Smooth muscle cell (in vitro differentiated cells): ENCODE measurements around the gene CTAGE9. TPM values are rescaled to one million over a fixed set of nuclear protein-coding genes. Genes with fewer than 3 reads are reported as not detected.
A peak's percentile ranks its signal among the peaks of the same experiment; 100 is the strongest.
"Not testable (repeated sequence)": the region's sequence is repeated elsewhere in the genome, so short reads cannot be mapped to it uniquely, and the experiment has no call there.

Experiments used
- DNase-seq: peaks from one replicate; lab custom pipeline; 2025; ENCODE audit not compliant: unreplicated experiment; lab: John Stamatoyannopoulos, UW
- H2AFZ ChIP-seq: fragments of 200-600 bp; sonication (generic); 2 replicates; pipeline ENCODE4 v1.6.0; 2016; ENCODE audit warnings: antibody characterized with exemption, low read depth, mild to moderate bottlenecking
- H3F3A ChIP-seq: fragments of 200-600 bp; sonication (generic); 2 replicates; pipeline ENCODE4 v1.6.0; 2017; ENCODE audit warnings: antibody characterized with exemption, low read depth
- H3K27ac ChIP-seq: fragments of 200-600 bp; sonication (generic); 2 replicates; pipeline ENCODE4 v1.5.1; 2016; ENCODE audit warnings: low read depth, mild to moderate bottlenecking
- H3K27me3 ChIP-seq: fragments of 200-600 bp; sonication (generic); 2 replicates; pipeline ENCODE4 v1.6.1; 2016; ENCODE audit warnings: low read depth, mild to moderate bottlenecking
- H3K36me3 ChIP-seq: fragments of 200-600 bp; sonication (generic); 2 replicates; pipeline ENCODE4 v1.5.1; 2016; ENCODE audit warnings: low read depth
- H3K4me1 ChIP-seq: fragments of 200-600 bp; sonication (generic); 2 replicates; pipeline ENCODE4 v1.5.1; 2016; ENCODE audit warnings: low read depth
- H3K4me2 ChIP-seq: fragments of 200-600 bp; sonication (generic); 2 replicates; pipeline ENCODE4 v1.6.0; 2016; ENCODE audit warnings: mild to moderate bottlenecking
- H3K4me3 ChIP-seq: fragments of 200-600 bp; sonication (generic); 2 replicates; pipeline ENCODE4 v1.5.1; 2016; ENCODE audit warnings: mild to moderate bottlenecking
- H3K79me2 ChIP-seq: fragments of 200-600 bp; sonication (generic); 2 replicates; pipeline ENCODE4 v1.6.0; 2016; ENCODE audit warnings: low read depth, mild to moderate bottlenecking
- H3K9ac ChIP-seq: fragments of 200-600 bp; sonication (generic); 2 replicates; pipeline ENCODE4 v1.6.0; 2016; ENCODE audit warnings: low read depth
- H3K9me3 ChIP-seq: fragments of 200-600 bp; sonication (generic); replicated peaks from 2 replicates; pipeline ENCODE4 v1.5.1; 2016; ENCODE audit warnings: low read depth
- H4K20me1 ChIP-seq: fragments of 200-600 bp; sonication (generic); 2 replicates; pipeline ENCODE4 v1.6.0; 2016; ENCODE audit warnings: low read depth
- WGBS: methylation state at CpG from one replicate; pipeline ENCODE4 v1.1.7; 2016; ENCODE audit warnings: low lambda C conversion rate; 5-methylcytosine and 5-hydroxymethylcytosine counted together
- polyA plus RNA-seq: library from polyadenylated mRNA; unstranded; fragments of >200 nt; fragmentation: Nextera tagmentation; extraction: Ambion mirVana; gene quantifications from 2 replicates; pipeline ENCODE4 v1.2.1, GENCODE V29; 2016
- total RNA-seq: library from RNA; depleted of rRNA; stranded (reverse); fragments of >200 nt; gene quantifications from 2 replicates; pipeline ENCODE4 v1.2.3, GENCODE V29; 2014
- TF ChIP-seq, protein P1 (sequence below): fragments of 200-600 bp; sonication (generic); IDR thresholded peaks from 2 replicates; pipeline ENCODE4 v1.5.1; 2017; ENCODE audit warnings: borderline replicate concordance, mild to moderate bottlenecking, antibody characterized with exemption; ENCODE audit not compliant: insufficient read depth, poor library complexity, severe bottlenecking

CTAGE9 gene, protein sequence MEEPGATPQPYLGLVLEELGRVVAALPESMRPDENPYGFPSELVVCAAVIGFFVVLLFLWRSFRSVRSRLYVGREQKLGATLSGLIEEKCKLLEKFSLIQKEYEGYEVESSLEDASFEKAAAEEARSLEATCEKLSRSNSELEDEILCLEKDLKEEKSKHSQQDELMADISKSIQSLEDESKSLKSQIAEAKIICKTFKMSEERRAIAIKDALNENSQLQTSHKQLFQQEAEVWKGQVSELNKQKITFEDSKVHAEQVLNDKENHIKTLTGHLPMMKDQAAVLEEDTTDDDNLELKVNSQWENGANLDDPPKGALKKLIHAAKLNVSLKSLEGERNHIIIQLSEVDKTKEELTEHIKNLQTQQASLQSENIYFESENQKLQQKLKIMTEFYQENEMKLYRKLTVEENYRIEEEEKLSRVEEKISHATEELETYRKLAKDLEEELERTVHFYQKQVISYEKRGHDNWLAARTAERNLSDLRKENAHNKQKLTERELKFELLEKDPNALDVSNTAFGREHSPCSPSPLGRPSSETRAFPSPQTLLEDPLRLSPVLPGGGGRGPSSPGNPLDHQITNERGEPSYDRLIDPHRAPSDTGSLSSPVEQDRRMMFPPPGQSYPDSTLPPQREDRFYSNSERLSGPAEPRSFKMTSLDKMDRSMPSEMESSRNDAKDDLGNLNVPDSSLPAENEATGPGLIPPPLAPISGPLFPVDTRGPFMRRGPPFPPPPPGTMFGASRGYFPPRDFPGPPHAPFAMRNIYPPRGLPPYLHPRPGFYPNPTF
- total RNA-seq (not detected in 2 replicates), polyA plus RNA-seq (not detected in 2 replicates)

DNA sequence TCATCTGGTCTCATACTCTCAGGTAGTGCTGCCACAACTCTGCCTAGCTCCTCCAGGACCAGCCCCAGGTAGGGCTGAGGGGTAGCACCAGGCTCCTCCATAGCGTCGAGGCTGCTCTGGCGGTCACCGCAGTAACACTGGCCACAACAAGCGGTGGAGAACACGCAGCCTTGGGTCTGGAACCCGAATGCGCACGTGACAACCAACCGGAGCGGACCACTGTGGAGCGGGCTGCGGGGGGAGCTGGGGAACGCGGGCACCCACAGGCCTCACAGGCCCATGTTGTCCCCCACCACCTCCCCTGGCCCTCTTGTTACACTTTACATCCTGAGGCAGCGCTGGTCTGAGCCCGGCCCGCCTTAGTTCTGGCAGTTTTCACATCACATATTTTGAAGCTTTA lies at the start of gene CTAGE9:
Gene CTAGE9 (minus strand): TSS at position 101 of the 400 bp plus-strand sequence. CDS start 0 bp downstream, at position 101.
- not testable (repeated sequence) for H3F3A ChIP-seq, H3K4me3 ChIP-seq, H3K9ac ChIP-seq, H3K9me3 ChIP-seq, H3K4me2 ChIP-seq, H3K79me2 ChIP-seq, H3K4me1 ChIP-seq, H2AFZ ChIP-seq, H3K27ac ChIP-seq, H3K27me3 ChIP-seq, H4K20me1 ChIP-seq, H3K36me3 ChIP-seq, DNase-seq
- 94% methylated on average over 7 of the region's 18 CpGs for WGBS

DNA sequence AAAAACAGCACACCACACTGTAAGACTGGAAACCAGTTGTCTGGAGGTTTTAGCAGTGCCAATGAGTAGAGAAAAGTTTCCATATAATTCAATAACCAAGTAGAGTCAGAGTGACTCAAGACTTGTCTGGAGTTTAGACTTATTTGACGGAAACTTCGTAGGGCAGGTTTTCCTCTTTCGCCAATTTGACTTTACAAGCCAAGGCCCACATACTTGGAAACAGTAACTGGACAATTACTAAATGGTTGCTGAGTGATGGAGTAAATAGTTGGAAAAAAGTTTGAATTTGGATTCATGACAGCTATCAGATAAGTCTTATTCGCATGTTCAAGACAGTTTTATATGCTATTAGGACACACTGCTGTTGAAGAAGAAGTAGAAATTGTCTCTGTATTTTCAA lies 48.1 kb upstream of the CTAGE9 start:
- no peak for DNase-seq
- Histone ChIP-seq H2AFZ (no peak overlapping the region), H3K79me2 (no peaks in the 10 kb centered on the region), H3K4me1 (peaks cover 14% of the 10 kb centered on the region), H3K27me3 (no peaks in the 10 kb centered on the region), H3F3A (peaks cover 11% of the 10 kb centered on the region), H4K20me1 (no peaks in the 10 kb centered on the region), H3K36me3 (no peaks in the 10 kb centered on the region), H3K27ac (peak overlapping the region; percentile 70), H3K4me3 (no peak overlapping the region), H3K4me2 (peak overlapping the region; percentile 7), H3K9me3 (no peaks in the 10 kb centered on the region), H3K9ac (no peak overlapping the region)
- TF ChIP-seq, protein P1, sequence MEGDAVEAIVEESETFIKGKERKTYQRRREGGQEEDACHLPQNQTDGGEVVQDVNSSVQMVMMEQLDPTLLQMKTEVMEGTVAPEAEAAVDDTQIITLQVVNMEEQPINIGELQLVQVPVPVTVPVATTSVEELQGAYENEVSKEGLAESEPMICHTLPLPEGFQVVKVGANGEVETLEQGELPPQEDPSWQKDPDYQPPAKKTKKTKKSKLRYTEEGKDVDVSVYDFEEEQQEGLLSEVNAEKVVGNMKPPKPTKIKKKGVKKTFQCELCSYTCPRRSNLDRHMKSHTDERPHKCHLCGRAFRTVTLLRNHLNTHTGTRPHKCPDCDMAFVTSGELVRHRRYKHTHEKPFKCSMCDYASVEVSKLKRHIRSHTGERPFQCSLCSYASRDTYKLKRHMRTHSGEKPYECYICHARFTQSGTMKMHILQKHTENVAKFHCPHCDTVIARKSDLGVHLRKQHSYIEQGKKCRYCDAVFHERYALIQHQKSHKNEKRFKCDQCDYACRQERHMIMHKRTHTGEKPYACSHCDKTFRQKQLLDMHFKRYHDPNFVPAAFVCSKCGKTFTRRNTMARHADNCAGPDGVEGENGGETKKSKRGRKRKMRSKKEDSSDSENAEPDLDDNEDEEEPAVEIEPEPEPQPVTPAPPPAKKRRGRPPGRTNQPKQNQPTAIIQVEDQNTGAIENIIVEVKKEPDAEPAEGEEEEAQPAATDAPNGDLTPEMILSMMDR = no peak
- 43% methylated on average over 4 of the region's 4 CpGs for WGBS

DNA sequence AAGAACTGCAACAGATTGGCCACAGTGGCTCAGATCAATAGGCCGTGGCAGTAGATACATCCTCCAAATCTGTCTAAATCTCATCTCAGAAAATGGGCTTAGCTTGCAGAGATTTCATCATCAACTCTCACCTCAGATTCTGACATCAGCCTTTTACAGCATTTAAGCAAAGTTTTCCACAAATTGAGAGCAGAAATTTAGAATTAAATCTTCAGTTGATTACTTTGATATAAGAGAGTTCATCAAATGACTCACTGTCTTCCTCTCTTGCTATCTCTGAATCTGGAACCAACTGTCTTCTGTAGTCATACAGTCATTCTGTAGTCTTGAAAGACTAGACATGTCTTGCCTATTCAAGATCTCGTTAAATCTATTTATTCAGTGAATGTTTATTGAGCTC lies 45.2 kb upstream of the CTAGE9 start:
- peak overlapping the region; percentile 87 for H3K9ac ChIP-seq
- no peaks in the 10 kb centered on the region for H4K20me1 ChIP-seq
- DNase-seq = no peak
- H3K4me2 ChIP-seq = peak overlapping the region; percentile 50
- H3K9me3 ChIP-seq = no peaks in the 10 kb centered on the region
- peaks cover 18% of the 10 kb centered on the region for H3K4me1 ChIP-seq
- no peaks in the 10 kb centered on the region for H3K27me3 ChIP-seq
- peak overlapping the region; percentile 98 for H3K27ac ChIP-seq
- no peak overlapping the region for H3K4me3 ChIP-seq
- H3F3A ChIP-seq = no peaks in the 10 kb centered on the region
- no peak overlapping the region for H2AFZ ChIP-seq
- TF ChIP-seq, protein P1 = no peak
- H3K79me2 ChIP-seq = no peaks in the 10 kb centered on the region
- no peaks in the 10 kb centered on the region for H3K36me3 ChIP-seq
- WGBS = 52% methylated on average over 2 of the region's 2 CpGs

DNA sequence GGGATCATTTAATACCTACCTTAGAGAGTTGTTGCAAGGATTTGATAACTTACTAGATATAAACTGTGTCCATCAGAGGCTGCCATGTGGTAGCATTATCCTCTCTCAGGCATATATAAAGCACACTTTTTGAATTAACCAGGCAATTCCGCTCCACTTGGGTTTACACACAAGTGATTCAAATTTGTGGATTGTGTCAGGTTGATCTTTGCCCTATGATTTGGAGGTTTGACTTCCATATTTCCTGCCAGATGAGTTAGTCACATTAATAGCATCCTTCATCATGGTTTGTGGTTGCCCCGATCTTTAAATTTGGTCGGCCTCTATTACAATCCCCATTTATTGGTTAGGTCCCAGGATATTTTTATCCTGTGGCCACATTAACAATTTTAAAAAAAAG lies 44.8 kb upstream of the CTAGE9 start:
- Histone ChIP-seq H3K27ac (peak overlapping the region; percentile 98), H3K4me2 (peak overlapping the region; percentile 50), H3K9ac (peak overlapping the region; percentile 87), H2AFZ (no peak overlapping the region), H3K4me1 (peaks cover 18% of the 10 kb centered on the region), H3K27me3 (no peaks in the 10 kb centered on the region), H3K79me2 (no peaks in the 10 kb centered on the region), H3F3A (no peaks in the 10 kb centered on the region), H4K20me1 (no peaks in the 10 kb centered on the region), H3K36me3 (no peaks in the 10 kb centered on the region), H3K9me3 (no peaks in the 10 kb centered on the region), H3K4me3 (no peak overlapping the region)
- WGBS = 69% methylated on average over 3 of the region's 3 CpGs
- TF ChIP-seq, protein P1 = no peak
- DNase-seq = no peak
